HG02571 (cell line): ENCODE results near the gene TMCC3.
"Not testable (repeated sequence)": the region's sequence is repeated elsewhere in the genome, so short reads cannot be mapped to it uniquely, and the experiment has no call there.

ENCODE experiments used
- ATAC-seq: cut with Tn5 transposase; IDR thresholded peaks from one replicate; pipeline ENCODE4 v1.9.1; 2021; ENCODE audit warnings: mild to moderate bottlenecking, moderate library complexity; ENCODE audit not compliant: unreplicated experiment

TMCC3 gene

DNA sequence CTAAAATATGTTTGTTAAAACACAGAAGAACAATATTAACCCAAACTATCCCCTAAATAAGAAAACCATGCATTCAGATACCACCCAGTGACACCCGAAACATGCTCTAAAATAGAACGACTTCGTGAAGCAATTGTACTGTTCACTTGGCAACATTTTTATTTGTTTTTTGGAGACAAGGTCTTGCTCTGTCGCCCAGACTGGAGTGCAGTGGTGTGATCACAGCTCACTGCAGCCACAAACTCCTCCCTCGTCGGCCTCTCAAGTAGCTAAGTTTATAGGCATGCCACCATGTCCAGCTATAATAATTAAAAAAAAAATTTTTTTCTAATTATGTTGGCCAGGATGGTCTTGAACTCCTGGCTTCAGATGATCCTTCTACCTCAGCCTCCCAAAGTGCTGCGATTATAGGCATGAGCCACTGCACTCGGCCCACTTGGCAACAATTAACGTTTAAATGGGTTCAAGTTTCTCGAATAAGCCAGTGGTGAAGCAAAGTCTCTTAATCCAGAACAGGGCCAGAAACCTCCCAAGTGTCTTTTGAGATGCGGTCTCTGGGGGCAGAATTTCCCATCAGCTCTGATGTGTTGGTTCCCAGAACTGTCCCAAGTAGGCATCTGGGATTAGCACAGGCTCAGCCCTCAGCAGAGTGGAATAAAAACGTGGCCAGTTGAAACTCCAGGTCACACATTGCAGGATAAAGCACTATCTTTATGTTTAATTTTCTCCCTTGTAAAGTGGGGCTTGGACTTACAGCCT lies 74.5 kb downstream of the TMCC3 start:
- ATAC-seq: no peak

DNA sequence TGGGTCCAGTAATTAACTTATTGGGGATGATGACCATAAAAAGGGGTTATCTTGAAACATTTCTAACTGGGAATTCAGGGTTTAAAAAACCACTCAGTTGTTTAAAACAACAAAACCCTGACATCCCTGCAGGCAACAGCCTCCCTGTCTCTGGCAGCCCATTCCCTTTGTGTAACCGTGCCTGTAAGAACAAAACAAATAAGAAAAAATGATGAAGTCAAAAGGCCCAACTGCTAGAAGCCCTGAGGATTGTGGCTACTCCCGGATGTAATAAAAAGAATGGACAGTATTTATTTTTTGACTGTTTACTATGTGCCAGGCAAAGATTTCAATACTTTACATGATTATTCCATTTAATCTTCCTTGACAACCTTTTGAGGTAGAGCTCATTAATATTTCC lies 75.3 kb downstream of the TMCC3 start:
- ATAC-seq: no peak

DNA sequence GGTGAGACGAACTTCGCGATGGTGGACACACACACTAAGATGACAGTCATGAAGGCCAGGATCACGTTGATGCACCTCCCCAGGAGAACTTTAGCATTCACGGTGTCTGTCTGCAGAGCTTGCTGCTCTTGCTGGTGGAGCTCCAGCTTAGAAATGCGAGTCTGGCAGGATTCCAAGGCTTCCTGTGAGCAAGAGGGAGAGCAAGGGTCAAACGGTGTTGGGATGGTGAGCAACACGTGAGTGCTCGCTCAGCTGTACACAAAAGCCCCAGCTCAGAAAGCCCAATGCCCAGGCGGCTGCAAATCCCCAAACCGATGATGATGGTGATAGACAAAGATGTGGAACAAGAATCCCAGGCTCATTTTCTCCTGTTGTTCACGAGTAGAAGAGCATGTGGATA lies 78.8 kb downstream of the TMCC3 start:
- ATAC-seq: no peak

DNA sequence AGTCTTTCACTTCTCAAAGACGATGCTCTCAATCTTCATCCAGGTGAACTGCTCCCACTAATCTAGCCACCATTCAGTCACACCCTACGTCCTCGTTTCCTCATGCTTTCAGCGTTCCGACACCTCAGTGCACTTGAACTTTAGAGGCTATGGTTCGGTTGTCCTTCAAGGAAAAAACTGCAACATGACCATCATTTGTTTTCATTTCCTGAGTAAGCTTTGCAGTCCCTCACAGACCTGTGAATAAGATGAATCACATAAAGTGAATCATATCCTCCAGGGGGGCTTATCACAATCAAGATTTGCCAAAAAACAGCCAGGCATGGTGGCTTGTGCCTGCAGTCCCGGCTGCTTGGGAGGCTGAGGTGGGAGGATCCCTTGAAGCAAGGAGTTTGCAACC lies 80.2 kb downstream of the TMCC3 start:
- ATAC-seq: no peak

DNA sequence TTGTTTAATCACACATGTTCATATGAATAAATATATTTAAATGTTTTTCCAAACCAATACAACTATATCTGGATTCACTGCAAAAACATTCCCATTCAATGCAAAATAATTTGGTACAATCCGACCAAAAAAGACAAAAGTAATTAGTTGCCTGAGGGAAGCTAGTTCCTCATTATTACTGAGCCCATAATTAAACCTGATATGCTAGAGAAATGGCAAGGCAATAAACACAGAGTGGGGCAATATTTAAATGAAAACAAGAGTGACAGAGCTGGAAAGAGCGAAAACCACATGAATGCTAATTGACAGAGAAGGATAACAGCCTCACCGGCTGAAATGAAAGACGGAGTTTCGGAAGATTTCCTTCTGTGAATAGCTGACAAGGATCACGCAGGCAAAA lies 82.6 kb downstream of the TMCC3 start:
- ATAC-seq: no peak

DNA sequence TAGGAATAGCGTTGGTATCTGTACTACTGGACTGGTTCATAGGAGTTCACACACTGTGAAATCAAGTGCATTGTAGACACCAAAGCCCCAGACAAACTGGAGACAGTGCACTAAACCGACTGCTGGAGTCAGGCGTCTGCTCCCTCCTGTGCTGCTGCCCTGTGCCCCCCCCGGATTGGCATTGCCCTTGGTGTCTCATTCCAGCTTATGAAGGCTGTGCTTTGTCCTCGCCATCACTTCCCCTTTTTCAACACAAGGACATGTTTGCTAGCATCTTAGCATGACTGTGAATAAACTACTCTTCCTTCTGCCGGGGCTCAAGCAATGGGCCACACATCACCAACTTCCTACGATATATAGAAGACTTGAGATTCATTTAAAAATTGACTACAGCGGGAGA lies 84.0 kb downstream of the TMCC3 start:
- no peak for ATAC-seq

DNA sequence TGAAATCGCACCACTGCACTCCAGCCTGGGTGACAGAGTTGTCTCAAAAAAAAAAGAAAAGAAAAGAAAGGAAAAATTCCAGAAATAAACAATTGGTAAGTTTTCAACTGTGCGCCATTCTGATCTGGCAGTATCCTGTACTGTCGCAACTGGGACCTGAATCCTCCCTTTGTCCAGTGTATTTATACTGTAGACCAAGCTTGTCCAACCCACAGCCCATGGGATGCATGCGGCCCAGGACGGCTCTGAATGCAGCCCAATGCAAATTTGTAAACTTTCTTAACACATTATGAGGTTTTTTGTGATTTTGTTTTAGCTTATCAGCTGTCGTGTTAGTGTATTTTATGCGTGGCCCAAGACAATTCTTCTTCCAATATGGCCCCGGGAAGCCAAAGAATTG lies 84.7 kb downstream of the TMCC3 start:
- no peak for ATAC-seq

DNA sequence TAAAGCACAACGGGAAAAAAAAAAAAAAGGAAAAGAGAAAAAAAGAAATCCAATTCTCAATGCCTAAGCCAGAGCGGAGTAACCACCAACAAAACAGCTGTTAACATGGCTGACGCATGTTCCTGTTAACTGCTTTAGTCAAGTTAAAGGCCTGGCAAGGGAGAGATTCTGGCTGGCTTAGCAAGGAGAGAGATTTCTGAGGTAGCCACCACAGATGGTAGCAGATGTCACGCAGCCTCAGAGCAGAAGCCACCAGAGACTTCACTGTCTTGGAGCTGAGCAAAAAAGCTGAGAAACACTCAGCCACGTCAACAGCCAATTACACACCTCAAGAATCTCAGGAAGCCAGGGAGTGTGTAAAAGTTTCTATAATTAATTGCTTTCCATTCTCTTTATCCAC lies 87.1 kb downstream of the TMCC3 start:
- ATAC-seq: no peak

DNA sequence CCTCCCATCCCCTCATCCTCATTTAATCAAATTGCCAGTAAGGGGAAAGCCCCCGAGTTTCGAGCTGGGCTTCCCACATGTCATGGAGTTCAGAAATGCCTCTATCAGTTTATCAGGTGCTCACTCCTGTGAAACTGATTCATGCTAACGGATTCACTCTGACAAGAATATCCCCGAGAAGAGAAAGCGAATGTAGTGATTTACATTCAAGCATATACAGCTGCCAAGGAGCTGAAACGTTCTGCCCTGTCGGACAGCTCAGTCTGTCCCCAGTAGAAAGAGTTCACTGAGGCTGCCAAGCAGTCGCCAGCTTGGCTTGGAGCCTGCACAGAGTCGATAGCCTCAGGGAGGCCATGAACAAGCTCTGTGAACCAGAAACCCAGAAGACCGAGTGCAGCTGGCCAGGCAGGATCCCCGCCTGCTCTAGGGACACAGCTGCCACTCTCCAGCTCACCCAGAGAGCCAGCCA lies 88.4 kb downstream of the TMCC3 start:
- ATAC-seq: peak; percentile 79

DNA sequence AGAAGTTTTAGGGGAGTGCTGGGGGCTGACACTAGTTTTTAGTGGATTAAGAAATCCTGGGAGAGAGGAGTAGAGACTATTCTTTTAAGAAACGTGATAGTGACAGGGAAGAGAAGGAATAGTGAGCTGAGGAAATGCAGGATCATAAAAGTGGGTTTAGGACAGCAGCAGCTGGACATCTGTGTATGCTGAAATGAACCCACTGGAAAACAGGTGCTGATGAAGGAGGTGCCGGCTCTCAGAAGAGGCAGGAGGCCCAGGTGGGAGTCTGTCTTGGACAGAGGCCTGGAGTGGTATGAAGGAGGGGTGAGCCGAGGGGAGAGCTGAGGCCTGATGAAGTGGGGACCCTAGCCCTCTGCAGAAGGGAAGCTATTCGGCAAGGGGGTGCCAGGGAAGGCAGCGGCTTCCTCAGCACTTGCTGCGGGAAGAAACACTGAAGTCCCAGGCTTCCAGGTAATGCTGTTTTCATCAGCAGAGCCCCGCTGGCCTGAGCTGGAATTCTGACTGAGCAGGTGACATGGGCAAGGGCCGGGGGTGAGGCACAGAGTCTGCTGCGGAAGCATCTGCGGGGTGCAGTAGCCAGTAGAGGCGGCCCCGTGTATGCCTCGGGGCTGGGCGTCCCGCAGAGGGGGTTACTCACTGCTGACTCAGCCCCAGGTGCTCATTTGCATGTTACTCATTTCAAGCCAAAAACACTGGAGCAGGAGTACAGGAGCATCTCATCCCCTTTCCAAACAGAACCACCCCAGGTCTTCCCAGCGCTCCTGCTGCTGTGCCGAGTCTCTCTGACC lies 89.7 kb downstream of the TMCC3 start:
- ATAC-seq: peak; percentile 68

DNA sequence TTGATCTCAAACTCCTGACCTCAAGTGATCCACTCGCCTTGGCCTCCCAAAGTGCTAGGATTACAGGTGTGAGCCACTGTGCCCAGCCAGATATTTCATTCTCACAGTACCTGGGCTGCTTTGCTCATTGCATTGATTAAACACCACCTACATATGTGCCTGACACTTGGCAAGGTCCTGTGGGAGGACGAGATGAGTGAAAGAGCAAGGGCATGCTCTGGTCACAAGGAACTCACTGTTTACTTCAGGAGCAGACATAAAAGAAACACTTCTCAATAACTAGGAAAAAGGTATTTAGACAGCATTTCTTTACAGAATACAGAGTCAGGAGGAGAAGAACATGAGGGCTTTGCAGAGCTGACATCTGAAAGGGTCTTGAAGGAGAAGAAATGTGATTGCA lies 91.7 kb downstream of the TMCC3 start:
- no peak for ATAC-seq

DNA sequence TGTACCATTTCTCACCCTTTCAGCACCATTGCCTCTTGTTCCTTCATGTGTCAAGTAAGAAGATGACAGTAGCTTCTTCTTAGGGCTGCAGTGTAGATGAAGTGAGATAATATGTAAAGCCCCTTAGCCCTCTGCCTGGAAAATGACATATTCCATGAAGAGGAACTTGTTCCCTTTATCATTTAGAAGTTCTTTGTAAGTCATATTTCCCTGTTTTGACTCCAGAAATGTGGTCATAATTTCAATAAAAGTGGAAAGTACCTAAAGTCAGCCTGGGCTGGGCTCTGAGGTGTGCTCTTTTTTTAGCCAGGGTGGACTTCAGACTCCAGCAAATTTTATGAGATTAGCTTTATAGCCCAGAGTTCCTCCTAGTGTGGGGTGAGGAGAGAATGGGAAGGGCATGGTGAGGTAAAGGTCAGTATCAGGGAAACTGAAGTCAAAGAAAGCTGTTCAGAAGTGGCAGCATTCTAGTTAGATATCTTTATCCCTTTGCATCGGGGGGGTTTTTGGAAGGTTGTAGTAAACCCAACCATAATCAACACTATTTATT lies 92.5 kb downstream of the TMCC3 start:
- no peak for ATAC-seq

DNA sequence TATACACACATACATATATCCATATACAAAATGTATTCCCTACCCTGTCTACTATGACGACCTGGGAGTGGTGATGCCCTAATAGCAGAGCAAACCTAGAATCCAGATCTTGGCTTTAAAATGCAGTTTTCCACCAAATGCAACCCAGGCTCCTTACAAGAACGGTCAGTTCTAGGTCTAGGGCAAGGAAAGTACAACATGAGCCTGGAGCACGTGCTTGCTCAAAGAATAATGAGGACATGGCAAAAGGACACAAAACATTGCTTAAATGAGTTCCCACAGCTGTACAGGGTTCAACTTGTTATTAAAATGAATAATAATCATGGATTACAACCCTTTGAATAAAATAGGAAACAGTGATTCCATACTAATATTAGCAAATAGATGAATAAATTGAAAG lies 94.7 kb downstream of the TMCC3 start:
- ATAC-seq: no peak

DNA sequence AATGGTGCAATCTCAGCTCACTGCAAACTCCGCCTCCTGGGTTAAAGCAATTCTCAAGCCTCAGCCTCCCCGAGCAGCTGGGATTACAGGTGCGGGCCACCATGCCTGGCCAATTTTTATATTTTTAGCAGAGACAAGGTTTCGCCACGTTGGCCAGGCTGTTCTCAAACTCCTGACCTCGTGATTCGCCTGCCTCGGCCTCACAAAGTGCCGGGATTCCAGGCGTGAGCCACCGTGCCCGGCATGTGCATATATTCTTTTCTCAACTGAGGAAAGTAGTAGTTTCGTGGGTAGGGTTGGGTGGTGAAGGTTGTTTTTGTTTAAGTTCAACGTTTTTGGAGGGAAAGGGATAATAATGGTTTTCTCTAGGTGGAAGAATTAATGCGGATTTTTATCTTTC lies 96.5 kb downstream of the TMCC3 start:
- no peak for ATAC-seq

DNA sequence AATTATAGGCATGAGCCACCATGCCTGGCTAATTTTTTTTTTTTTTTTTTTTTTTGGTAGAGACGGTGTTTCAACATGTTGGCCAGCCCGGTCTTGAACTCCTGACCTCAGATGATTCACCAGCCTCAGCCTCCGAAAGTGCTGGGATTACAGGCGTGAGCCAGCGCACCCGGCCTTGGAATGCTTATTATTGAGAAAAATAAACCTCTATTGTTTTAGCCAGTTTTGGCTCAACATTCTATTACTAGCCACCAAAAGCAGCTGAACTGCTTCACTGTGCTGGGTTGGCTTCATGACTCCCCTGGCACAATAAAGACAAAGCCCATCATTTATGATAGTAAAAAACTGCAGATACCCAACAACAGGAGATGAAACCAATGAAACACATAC lies 97.2 kb downstream of the TMCC3 start:
- no peak for ATAC-seq

DNA sequence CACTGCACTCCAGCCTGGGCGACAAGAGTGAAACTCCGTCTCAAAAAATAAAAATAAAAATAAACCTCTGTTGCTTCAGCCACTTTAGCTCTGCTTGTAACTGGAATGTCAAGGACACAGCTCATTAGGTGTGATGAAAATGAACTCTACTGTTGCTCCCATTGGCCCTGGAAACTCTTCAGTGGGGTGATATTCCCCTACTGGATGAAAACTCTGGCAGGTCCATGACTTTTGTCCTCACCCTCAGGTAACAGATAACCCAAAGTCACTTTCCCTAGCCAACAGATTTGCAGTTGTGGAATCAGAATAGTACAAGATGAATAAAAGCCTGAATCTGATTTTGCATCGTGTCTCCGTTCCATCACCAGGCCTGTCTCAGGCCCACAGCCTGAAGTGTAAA lies 98.5 kb downstream of the TMCC3 start:
- ATAC-seq: no peak

DNA sequence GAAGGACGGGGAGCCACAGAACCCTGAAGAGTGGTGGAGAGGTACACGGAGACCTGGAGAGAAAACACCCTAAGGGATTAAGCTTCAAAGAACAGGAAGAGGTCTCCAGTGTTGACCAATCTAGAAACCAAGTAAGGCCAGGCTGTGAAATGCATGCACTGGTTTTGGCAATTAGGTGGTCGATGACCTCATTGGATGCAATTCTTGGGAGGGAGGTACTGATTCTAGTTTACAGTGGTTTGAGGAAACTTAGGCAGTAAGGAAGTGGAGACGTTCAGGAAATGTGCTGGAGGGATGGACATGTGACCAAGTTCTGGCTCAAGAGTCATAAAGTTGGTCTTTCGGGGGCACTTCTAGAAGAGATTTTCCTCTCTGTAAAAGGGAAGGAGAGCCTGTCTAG lies 99.4 kb downstream of the TMCC3 start:
- ATAC-seq: no peak

DNA sequence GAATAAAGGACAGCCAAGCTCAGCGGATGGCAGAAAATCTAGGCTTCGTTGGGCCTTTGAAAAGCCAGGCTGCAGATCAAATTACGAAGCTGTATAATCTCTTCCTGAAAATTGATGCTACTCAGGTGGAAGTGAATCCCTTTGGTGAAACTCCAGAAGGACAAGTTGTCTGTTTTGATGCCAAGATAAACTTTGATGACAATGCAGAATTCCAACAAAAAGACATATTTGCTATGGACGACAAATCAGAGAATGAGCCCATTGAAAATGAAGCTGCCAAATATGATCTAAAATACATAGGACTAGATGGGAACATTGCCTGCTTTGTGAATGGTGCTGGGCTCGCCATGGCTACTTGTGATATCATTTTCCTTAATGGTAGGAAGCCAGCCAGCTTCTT lies 101.5 kb downstream of the TMCC3 start:
- not testable (repeated sequence) for ATAC-seq

DNA sequence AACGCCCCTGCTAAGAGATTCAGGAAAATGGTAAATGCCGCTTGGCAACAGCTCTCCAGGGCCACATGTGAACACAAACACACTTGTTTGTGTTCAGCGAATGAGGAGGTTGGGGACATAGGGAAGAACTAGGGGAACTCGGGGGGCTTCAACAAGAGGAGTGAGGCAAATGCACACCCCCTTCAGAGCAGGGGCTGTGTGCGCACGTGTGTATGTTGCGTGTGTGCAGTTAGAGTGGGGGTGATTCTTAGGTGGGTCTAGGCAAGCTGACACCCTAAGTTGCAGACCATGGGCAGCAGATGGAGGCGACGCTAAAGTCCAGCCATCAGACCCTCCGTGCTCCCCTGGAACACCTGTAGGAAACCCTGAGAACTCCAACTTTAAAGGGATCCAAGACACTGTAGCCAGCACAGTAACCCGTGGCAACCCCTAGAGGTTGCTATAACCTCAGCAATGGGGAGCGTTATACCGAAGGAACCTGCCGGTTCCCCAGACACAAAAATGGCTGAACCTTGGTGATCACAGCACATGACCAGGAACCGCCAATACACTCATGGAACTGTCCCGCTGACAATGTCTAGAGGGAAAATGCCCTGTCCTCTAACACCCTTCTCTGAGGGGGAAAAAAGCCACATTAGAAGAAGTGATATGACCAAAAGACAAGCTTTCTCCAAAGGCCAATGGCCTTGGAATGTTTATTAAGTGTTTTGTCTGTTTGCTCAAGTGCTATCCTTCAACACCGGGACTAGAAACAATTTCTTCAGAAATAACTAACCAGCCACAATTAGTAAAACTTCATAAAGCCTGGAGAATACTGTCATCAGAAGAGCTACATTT lies 104.2 kb downstream of the TMCC3 start:
- no peak for ATAC-seq

DNA sequence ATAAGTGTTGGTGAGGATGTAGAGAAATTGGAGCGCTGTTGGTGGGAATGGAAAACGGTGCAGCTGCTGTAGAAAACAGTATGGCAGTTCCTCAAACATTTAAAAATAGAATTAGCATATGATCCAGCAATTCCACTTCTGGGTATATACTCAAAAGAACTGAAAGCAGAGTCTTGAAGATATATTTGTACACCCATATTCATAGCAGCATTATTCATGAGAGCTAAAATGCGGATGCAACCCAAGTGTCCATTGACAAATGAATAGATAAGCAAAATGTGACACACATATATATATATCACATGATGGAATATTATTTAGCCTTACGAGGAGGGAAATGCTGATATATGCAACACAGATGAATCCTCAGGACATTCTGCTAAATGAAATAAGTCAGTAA lies 106.0 kb downstream of the TMCC3 start:
- ATAC-seq: no peak

DNA sequence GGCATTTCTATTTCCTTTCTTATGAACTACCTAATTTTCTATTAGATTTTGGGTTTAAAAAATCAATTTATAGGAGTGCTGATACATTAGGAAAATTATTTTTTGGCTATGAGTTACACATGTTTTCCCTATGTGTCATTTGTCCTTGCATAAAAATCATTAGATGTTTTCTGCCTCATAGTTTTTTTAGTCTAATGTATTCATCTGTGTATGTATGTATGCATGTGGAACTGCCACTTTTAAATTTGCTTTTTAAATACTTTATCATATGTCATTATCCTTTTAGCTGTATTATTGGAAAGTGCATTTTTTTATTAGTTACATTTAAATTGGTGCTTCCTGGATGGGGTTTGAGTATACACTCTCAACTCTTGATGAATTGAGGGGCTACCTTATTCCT lies 112.0 kb downstream of the TMCC3 start:
- ATAC-seq: no peak
